Muscle of leg (tissue), 11 donors: Measurements from ENCODE around the gene SYTL3. TPM values are rescaled to one million over a fixed set of nuclear protein-coding genes. Genes with fewer than 3 reads are reported as not detected.
"Not testable (repeated sequence)": the region's sequence is repeated elsewhere in the genome, so short reads cannot be mapped to it uniquely, and the experiment has no call there.

Experiments
- DNase-seq: peaks from one replicate; pipeline ENCODE4 v3.0.0; 2013
- H3K27ac ChIP-seq: one replicate; pipeline ENCODE4 v1.5.1; 2013; ENCODE audit warnings: mild to moderate bottlenecking, low read length, control low read depth
- H3K27me3 ChIP-seq: one replicate; pipeline ENCODE4 v1.6.1; 2013; ENCODE audit warnings: low read length; ENCODE audit not compliant: control insufficient read depth, insufficient read depth
- H3K36me3 ChIP-seq: one replicate; pipeline ENCODE4 v1.6.1; 2013; ENCODE audit warnings: low read length; ENCODE audit not compliant: control insufficient read depth, insufficient read depth
- H3K4me1 ChIP-seq: one replicate; pipeline ENCODE4 v1.6.1; 2013; ENCODE audit warnings: low read length; ENCODE audit not compliant: control insufficient read depth, insufficient read depth
- H3K4me3 ChIP-seq: one replicate; pipeline ENCODE4 v1.5.1; 2013; ENCODE audit warnings: low read length, control low read depth
- H3K9me3 ChIP-seq: replicated peaks from 2 replicates; pipeline ENCODE4 v1.6.1; 2013; ENCODE audit warnings: low read depth, low read length; ENCODE audit not compliant: control insufficient read depth
- WGBS: methylation state at CpG from one replicate; pipeline ENCODE4 v1.1.5; 2013; ENCODE audit warnings: missing lambda C conversion rate; ENCODE audit not compliant: insufficient coverage; 5-methylcytosine and 5-hydroxymethylcytosine counted together
- polyA plus RNA-seq, 8 donors: library from polyadenylated mRNA; unstranded; fragments of 120-200 nt; gene quantifications; one replicate each; pipeline versions ENCODE4 v1.2.1 to v1.2.3, GENCODE V29; 2013; ENCODE audit warnings: inconsistent platforms in 1 of 8, low replicate concordance in 1 of 8; ENCODE audit not compliant: insufficient read length in 8 of 8, insufficient read depth in 1 of 8
- total RNA-seq: library from RNA; stranded (reverse); fragments of 120-200 nt; gene quantifications from one replicate; pipeline ENCODE4 v1.2.4, GENCODE V29; 2013

Gene SYTL3
- total and polyA plus RNA-seq, 9 donors = 4.2 to 10.5 (median 7.8) TPM

DNA sequence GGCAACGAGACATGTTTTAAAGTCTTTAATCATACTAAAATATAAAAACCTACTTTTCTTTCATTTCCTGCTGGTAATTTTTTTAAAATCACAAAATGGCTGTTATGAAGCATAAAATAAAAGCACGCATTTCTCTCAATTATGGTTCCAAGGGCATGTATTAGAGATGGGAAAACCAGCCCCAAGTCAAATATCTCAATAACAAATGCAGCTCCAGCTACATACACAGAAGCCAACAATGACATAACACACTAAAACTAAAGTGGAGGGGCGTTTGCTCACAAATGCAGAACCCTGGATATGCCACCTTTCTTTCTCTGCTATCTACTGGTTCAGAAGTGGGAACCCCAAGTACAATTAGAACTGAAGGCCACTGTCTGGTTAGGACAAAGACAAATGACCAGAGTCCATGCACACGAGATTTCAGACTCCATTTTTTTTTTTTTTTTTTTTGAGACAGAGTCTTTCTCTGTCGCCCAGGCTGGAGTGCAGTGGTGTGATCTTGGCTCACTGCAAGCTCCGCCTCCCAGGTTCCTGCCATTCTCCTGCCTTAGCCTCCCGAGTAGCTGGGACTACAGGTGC is 141.5 kb downstream of the SYTL3 start:
- 37% methylated on average over 2 of the region's 7 CpGs for WGBS
- Histone ChIP-seq H3K27ac (peak overlapping the region; percentile 21), H3K36me3 (peaks cover 16% of the 10 kb centered on the region), H3K9me3 (no peaks in the 10 kb centered on the region), H3K4me1 (peaks cover 3% of the 10 kb centered on the region), H3K4me3 (no peak overlapping the region), H3K27me3 (no peaks in the 10 kb centered on the region)
- peak; percentile 79 for DNase-seq

DNA sequence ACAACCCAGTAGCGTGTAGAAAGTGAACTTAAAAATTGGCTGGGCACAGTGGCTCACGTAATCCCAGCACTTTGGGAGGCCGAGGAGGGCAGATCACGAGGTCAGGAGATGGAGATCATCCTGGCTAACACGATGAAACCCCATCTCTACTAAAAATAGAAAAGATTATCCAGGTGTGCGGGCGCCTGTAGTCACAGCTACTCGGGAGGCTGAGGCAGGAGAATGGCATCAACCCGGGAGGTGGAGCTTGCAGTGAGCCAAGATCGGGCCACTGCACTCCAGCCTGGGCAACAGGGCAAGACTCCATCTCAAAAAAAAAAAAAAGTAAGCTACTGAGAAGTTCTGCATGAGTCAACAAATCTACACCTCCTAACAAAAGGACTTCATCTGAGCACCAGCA is 142.7 kb downstream of the SYTL3 start:
- H3K4me3 ChIP-seq, DNase-seq, H3K4me1 ChIP-seq, H3K27me3 ChIP-seq, H3K36me3 ChIP-seq, H3K27ac ChIP-seq, H3K9me3 ChIP-seq: not testable (repeated sequence)
- 92% methylated on average over 3 of the region's 10 CpGs for WGBS

DNA sequence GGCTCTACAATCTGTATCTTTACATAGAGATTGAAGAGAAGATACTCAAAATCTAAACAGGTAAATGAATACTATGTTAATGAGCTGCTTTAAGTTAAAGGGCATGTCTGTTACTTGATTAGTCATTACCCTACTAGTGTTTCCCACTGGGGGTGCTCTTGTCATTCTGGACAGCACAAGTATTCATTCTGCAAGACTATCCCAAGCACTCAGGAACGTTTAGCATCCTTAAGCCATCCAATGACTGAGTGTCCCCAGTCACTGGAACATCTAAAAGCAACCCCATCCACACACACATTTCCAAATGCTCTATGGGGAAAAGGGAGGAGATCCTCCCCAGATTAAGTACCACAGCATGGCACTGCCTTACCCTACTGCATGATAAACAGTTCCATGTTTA is 143.6 kb downstream of the SYTL3 start:
- WGBS = no CpG with 5 or more reads among the region's 1 CpG
- H3K27me3 ChIP-seq = no peaks in the 10 kb centered on the region

DNA sequence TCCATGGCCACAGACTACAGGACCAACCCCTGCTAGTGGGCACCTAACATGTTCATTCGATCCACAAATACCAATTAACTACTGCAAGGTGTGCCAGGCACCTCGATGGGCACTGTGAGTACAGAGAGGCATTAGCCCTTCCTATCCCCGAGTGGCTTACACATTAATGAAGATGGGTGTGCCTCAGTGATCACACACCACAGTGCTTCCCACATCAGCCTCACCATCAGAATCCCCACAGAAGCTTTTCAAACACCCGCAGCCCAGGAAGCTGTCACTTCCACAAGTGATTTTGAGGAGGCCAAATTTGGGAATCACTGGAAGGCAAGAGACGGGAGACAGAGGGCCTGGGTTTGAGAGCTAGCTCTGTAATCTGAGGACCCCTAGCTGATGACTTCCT is 145.7 kb downstream of the SYTL3 start:
- Histone ChIP-seq H3K36me3 (peaks cover 2% of the 10 kb centered on the region), H3K27ac (no peak overlapping the region), H3K9me3 (no peaks in the 10 kb centered on the region), H3K27me3 (no peaks in the 10 kb centered on the region), H3K4me3 (no peak overlapping the region), H3K4me1 (peaks cover 9% of the 10 kb centered on the region)
- WGBS = 100% methylated on average over 2 of the region's 5 CpGs
- DNase-seq = no peak

More for the DNA sequence above, 143.6 kb downstream of the SYTL3 start:
- H3K4me3 ChIP-seq = no peak overlapping the region
- peaks cover 6% of the 10 kb centered on the region for H3K36me3 ChIP-seq
- H3K4me1 ChIP-seq = peaks cover 4% of the 10 kb centered on the region
- peak; percentile 35 for DNase-seq
- H3K27ac ChIP-seq = no peak overlapping the region
- H3K9me3 ChIP-seq = no peaks in the 10 kb centered on the region

DNA sequence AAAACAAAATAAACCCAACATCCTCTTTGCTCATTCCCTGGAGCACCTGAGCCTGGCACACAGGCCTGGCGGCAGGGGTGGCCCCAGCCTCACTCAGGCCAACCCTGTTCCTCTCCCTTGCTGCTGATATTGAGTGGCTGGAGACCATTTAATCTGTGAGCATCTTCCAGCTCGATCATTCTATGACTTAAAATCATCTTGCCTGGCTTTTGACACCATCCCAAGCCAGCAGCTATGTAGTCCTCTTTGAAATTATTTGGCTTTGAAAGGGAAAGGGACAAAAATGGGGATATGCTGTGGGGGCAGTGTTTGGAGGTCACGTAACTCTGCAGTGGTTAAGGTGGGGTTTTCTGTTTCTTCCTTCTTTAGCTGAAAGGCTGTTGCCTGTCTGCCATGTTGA is 146.5 kb downstream of the SYTL3 start:
- Histone ChIP-seq H3K9me3 (no peaks in the 10 kb centered on the region), H3K36me3 (peaks cover 2% of the 10 kb centered on the region), H3K27me3 (no peaks in the 10 kb centered on the region), H3K4me1 (peaks cover 9% of the 10 kb centered on the region), H3K27ac (no peak overlapping the region), H3K4me3 (no peak overlapping the region)
- WGBS = no CpG with 5 or more reads among the region's 3 CpGs
- DNase-seq = no peak

DNA sequence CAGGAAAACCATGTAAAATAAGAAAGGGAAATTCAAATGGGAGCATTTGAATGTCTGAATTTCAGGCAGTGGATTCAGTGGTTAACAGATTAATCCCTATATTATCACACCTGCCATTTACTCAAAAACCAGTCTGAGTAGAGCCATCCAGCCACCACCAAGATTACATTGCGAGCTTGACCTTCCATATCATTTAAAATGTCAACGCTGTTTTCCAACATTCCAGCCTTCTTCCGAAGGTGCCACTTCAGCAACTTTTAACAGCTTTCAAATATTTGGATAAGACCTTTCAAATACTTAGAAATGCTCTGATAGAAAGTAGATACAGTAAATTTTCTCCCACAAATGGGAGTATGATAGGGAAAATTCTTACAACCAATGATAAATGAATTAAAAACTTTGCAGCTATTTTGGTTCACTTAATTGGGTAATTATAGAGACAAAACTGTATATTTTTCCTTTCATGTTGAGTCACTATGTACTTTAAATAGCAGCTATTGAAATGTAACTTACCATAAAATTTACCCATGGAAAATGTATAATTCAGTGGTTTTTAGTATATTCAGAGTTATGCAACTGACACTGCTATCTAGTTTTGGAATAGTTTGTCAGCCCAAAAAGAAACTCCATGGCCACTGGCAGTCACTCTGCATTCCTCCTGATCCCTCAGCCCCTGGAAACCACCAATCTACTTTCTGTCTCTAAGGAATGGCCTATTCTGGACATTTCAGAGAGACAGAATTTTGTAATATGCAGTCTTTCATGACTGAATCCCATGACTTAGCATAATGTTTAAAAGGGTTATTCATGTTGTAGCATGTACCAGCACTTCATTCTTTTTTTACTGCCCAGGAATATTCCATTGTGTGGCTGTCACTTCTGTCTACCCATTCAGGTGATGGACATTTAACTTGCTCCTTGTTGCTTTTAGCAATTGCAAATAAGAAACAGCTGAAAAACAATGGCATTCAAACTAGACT is 147.8 kb downstream of the SYTL3 start:
- peaks cover 14% of the 10 kb centered on the region for H3K4me1 ChIP-seq
- H3K27ac ChIP-seq = no peak overlapping the region

DNA sequence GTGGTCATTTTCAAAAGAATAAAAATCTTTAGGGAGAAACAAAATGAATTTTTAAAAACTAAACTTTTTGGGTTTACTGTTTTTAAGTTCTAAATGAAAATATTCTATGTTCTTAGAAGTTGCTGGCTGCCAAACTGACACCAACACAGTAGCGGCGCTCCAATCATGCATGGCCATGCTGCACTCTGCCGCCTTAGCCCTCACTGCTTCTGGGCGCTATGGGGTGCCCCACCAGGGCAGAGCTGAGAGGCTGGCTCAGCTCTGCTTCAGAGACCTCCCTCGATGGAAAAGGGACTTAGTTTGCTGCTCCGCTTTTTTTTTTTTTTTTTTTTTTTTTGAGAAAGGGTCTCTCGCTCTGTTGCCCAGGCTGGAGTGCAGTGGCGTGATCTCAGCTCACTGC is 148.5 kb downstream of the SYTL3 start:
- peaks cover 16% of the 10 kb centered on the region for H3K4me1 ChIP-seq

More for the DNA sequence above, 147.8 kb downstream of the SYTL3 start:
- Histone ChIP-seq H3K9me3 (no peaks in the 10 kb centered on the region), H3K4me3 (no peak overlapping the region), H3K36me3 (peaks cover 2% of the 10 kb centered on the region), H3K27me3 (no peaks in the 10 kb centered on the region)
- DNase-seq = peak; percentile 51
- WGBS = 100% methylated on average over 1 of the region's 3 CpGs

DNA sequence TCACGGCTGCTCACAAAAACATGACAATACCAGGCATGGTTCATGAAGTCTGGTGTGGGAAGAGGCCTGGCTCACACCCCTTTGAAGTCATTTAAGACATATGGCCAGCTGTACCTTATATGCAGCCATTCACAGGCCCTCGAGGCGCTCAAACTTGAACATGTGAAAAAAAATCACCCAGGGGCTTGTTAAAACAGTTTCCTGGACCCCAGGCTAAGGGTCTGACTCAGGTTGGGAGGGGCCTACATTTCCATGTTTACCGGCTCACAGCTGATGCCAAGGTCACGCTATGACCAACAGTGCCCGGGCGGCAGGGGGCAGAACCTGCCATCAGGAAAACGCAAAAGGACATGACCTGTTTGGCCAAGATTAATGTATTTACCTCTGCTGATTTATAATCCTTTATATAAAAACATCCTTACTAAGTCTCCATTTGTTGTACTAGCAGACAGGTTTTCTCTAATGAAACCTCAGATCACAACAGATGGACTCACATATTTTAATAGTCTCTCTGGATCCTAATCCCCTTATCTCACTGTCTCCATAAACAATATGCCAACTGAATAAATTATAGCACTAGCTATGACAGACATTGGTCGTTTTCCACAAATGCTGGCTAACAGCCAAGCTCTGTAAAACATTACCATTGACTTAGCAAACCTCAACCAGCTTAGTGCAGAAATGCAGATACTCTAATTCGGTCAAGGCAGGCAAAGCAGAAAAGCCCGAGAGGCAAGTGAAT is 149.4 kb downstream of the SYTL3 start:
- no peaks in the 10 kb centered on the region for H3K27me3 ChIP-seq
- peaks cover 2% of the 10 kb centered on the region for H3K36me3 ChIP-seq
- peaks cover 16% of the 10 kb centered on the region for H3K4me1 ChIP-seq
- peak; percentile 48 for DNase-seq
- WGBS = 34% methylated on average over 5 of the region's 11 CpGs
- H3K4me3 ChIP-seq = no peak overlapping the region
- H3K27ac ChIP-seq = peak overlapping the region; percentile 39
- no peaks in the 10 kb centered on the region for H3K9me3 ChIP-seq

More for the DNA sequence above, 148.5 kb downstream of the SYTL3 start:
- 85% methylated on average over 4 of the region's 8 CpGs for WGBS
- no peak overlapping the region for H3K27ac ChIP-seq
- peaks cover 2% of the 10 kb centered on the region for H3K36me3 ChIP-seq
- H3K4me3 ChIP-seq = no peak overlapping the region
- H3K9me3 ChIP-seq = no peaks in the 10 kb centered on the region
- H3K27me3 ChIP-seq = no peaks in the 10 kb centered on the region
- no peak for DNase-seq

DNA sequence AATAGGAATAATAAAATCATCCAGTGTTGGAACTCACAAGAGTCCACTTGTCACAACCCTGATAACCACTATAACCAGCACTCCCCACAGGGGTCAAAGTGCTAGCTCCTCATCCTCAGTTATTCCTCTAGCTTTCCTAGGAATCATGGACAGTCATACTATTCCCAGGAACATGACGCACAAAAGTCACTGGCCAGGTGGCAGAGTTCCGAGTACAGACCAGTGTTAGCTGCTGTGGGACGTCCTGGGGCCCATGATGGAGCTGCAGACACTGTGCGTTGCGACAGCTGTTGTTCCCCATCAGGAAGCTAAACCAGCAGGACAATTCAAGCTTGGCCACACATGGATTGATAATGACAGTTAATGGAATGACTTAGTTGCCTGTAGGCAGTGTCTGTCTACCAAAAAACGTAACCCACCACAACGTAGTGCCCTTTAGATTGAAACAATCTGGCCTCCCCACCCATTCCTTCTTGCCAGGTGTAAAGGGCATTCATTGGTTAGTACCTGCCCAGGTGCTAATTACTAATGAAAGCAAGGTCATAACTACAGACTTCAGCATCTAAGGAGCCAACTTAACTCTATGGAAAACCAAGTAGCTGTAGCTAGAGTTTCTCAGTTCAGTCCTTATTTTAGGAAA is 151.9 kb downstream of the SYTL3 start:
- no peaks in the 10 kb centered on the region for H3K9me3 ChIP-seq
- H3K27me3 ChIP-seq = no peaks in the 10 kb centered on the region
- peaks cover 16% of the 10 kb centered on the region for H3K4me1 ChIP-seq
- no peak overlapping the region for H3K27ac ChIP-seq
- no peak overlapping the region for H3K4me3 ChIP-seq
- no peaks in the 10 kb centered on the region for H3K36me3 ChIP-seq
- WGBS = 86% methylated on average over 5 of the region's 7 CpGs
- peak; percentile 69 for DNase-seq
